CD8-positive, alpha-beta memory T cell (primary cell): ENCODE data around the gene RAB31. TPM values are rescaled to one million over a fixed set of nuclear protein-coding genes. Genes with fewer than 3 reads are reported as not detected.
"Not testable (repeated sequence)": the region's sequence is repeated elsewhere in the genome, so short reads cannot be mapped to it uniquely, and the experiment has no call there.

Source experiments
- CTCF ChIA-PET: fragments of 350-600 bp; sonication (Branson Sonifier 250); formaldehyde crosslinking; loops from one replicate; lab custom pipeline; 2021; ENCODE audit warnings: antibody characterized with exemption; lab: Charles Lee
- POLR2A ChIA-PET: fragments of 350-600 bp; sonication (Branson Sonifier 250); formaldehyde crosslinking; loops from one replicate; lab custom pipeline; 2021; ENCODE audit warnings: antibody characterized with exemption; lab: Charles Lee
- DNase-seq, 5 donors: peaks; one replicate each; pipeline versions ENCODE4 v3.0.0 to v3.0.0-alpha.2; 2020 to 2022; ENCODE audit warnings: mixed read lengths in 1 of 5
- H3K27ac ChIP-seq: one replicate; pipeline ENCODE4 v1.7.0; 2013; ENCODE audit warnings: low read depth, mild to moderate bottlenecking, low read length, moderate library complexity
- H3K27me3 ChIP-seq: 2 replicates; pipeline ENCODE4 v1.7.0; 2013; ENCODE audit warnings: low read length, mild to moderate bottlenecking; ENCODE audit not compliant: insufficient read depth, poor library complexity, severe bottlenecking
- H3K36me3 ChIP-seq: 2 replicates; pipeline ENCODE4 v1.7.0; 2013; ENCODE audit warnings: mild to moderate bottlenecking, low read length, moderate library complexity; ENCODE audit not compliant: insufficient read depth
- H3K4me1 ChIP-seq: 2 replicates; pipeline ENCODE4 v1.7.0; 2013; ENCODE audit warnings: mild to moderate bottlenecking, low read length, moderate library complexity; ENCODE audit not compliant: insufficient read depth
- H3K4me3 ChIP-seq: 2 replicates; pipeline ENCODE4 v1.7.0; 2013; ENCODE audit warnings: mild to moderate bottlenecking, low read length
- H3K9me3 ChIP-seq: 2 replicates; pipeline ENCODE4 v1.7.0; 2013; ENCODE audit warnings: mild to moderate bottlenecking, low read length
- H3K27ac Mint-ChIP-seq, 8 donors: one replicate each; pipeline ENCODE4 v1.8.0; 2020 to 2021; ENCODE audit warnings: mixed read lengths in 8 of 8, mild to moderate bottlenecking in 6 of 8, inconsistent platforms in 3 of 8, moderate library complexity in 3 of 8
- H3K27me3 Mint-ChIP-seq, 2 donors: one replicate each; pipeline ENCODE4 v1.8.0; 2020 to 2021; ENCODE audit warnings: mixed read lengths in 2 of 2, mild to moderate bottlenecking in 1 of 2, moderate library complexity in 1 of 2
- H3K36me3 Mint-ChIP-seq, 3 donors: one replicate each; pipeline ENCODE4 v1.8.0; 2020 to 2021; ENCODE audit warnings: mixed read lengths in 3 of 3, inconsistent platforms in 1 of 3, mild to moderate bottlenecking in 1 of 3
- H3K4me1 Mint-ChIP-seq, 3 donors: one replicate each; pipeline ENCODE4 v1.8.0; 2020 to 2021; ENCODE audit warnings: mixed read lengths in 3 of 3, inconsistent platforms in 1 of 3, mild to moderate bottlenecking in 1 of 3
- H3K4me3 Mint-ChIP-seq, 7 donors: one replicate each; pipeline ENCODE4 v1.8.0; 2020 to 2021; ENCODE audit warnings: mixed read lengths in 7 of 7, mild to moderate bottlenecking in 6 of 7, moderate library complexity in 4 of 7, inconsistent platforms in 2 of 7
- H3K9me3 Mint-ChIP-seq, 5 donors: one replicate each; pipeline ENCODE4 v1.8.0; 2020 to 2022; ENCODE audit warnings: mixed read lengths in 5 of 5, mild to moderate bottlenecking in 3 of 5, moderate library complexity in 2 of 5, inconsistent platforms in 1 of 5
- polyA plus RNA-seq: library from polyadenylated mRNA; unstranded; fragments of 300-500 nt; fragmentation: Illumina TruSeq; gene quantifications from one replicate; pipeline ENCODE4 v1.2.3, GENCODE V29; 2021
- total RNA-seq, 2 experiments: library from RNA; stranded (reverse); gene quantifications; one replicate each; pipeline ENCODE4 v1.2.3, GENCODE V29; 2021

The RAB31 gene
- total and polyA plus RNA-seq, 3 experiments from 2014 or later: 0.57 to 4.7 (median 1.1) TPM

GRCh38 chr18:9673296-9674251, 34.5 kb upstream of the RAB31 start:
- Histone ChIP-seq H3K4me1 (no peaks in the 10 kb centered on the region), H3K9me3 (no peaks in the 10 kb centered on the region), H3K27ac (peak overlapping the region; percentile 27), H3K36me3 (no peaks in the 10 kb centered on the region), H3K27me3 (no peaks in the 10 kb centered on the region), H3K4me3 (no peak overlapping the region)
- ChIA-PET POLR2A (no interaction called here), CTCF (interaction anchor here (0.7 to 1.3 kb wide), 3 partner anchors 13 to 79 kb away, joined by 3 to 5 read pairs (median 3); no protein-coding TSS in a partner anchor)
- Mint-ChIP-seq H3K36me3 (no peaks in the 10 kb centered on the region), H3K27ac (peak overlapping the region in 3 of 8 donors; percentile 39 to 58 (median 46)), H3K4me3 (peak overlapping the region in 2 of 7 donors; percentile 15), H3K27me3 (peaks cover 3 to 15% of the 10 kb centered on the region in 2 donors), H3K9me3 (no peaks in the 10 kb centered on the region), H3K4me1 (peaks cover 2 to 7% (median 7%) of the 10 kb centered on the region in 3 donors)
- DNase-seq: peak in 1 of 5 donors; percentile 15

DNA sequence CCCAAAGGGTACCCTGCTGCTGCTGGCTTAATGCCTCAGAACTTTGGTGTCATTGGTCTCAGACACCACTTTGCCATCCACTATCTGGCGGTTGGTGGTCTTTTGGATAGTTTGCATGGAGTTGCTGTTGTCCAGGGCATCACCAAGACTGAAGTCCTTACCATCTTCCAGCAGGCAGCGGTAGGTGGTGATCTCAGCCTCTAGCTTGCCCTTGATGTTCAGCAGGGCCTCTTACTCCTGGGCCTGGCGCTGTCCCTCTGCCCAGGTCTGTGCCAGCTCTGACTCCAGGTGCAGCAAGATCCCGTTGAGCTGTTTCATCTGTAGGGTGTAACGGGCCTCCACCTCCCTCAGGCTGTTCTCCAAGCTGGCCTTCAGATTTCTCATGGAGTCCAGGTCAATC, 29.9 kb upstream of the RAB31 start:
- DNase-seq, H3K4me3 ChIP-seq, H3K9me3 Mint-ChIP-seq, H3K36me3 ChIP-seq, H3K36me3 Mint-ChIP-seq, H3K27ac ChIP-seq, H3K27me3 ChIP-seq, H3K9me3 ChIP-seq, CTCF ChIA-PET, H3K4me1 Mint-ChIP-seq, POLR2A ChIA-PET, H3K4me3 Mint-ChIP-seq, H3K4me1 ChIP-seq, H3K27ac Mint-ChIP-seq: not testable (repeated sequence)
- H3K27me3 Mint-ChIP-seq: peaks cover 7 to 34% of the 10 kb centered on the region in 2 donors

DNA sequence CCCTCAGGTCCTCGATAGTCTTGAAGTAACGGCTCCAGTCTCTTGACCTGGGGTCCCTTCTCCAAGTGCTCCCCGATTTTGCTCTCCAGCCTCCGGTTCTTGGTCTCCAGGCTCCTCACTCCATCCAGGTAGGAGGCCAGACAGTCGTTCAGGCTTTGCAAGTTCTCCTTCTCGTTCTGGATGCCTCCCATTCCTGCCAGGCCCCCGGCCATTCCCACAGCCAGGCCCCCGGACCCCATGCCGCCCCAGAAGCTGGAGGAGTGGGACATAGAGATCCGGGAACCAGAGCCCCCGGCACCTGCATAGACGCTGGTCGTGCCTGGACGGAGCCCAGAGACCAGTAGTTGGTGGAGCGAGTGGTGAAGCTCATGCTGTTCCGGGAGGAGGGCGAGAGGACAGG, 29.0 kb upstream of the RAB31 start:
- POLR2A ChIA-PET: no interaction called here
- no peaks in the 10 kb centered on the region for H3K4me1 ChIP-seq
- Mint-ChIP-seq H3K9me3 (no peaks in the 10 kb centered on the region), H3K4me3 (no peak overlapping the region), H3K27me3 (peaks cover 9 to 43% of the 10 kb centered on the region in 2 donors), H3K36me3 (no peaks in the 10 kb centered on the region), H3K27ac (no peak overlapping the region), H3K4me1 (no peaks in the 10 kb centered on the region)
- H3K27ac ChIP-seq: no peak overlapping the region
- no peaks in the 10 kb centered on the region for H3K9me3 ChIP-seq
- H3K4me3 ChIP-seq: no peak overlapping the region
- CTCF ChIA-PET: no interaction called here
- no peaks in the 10 kb centered on the region for H3K27me3 ChIP-seq
- DNase-seq: no peak
- no peaks in the 10 kb centered on the region for H3K36me3 ChIP-seq

DNA sequence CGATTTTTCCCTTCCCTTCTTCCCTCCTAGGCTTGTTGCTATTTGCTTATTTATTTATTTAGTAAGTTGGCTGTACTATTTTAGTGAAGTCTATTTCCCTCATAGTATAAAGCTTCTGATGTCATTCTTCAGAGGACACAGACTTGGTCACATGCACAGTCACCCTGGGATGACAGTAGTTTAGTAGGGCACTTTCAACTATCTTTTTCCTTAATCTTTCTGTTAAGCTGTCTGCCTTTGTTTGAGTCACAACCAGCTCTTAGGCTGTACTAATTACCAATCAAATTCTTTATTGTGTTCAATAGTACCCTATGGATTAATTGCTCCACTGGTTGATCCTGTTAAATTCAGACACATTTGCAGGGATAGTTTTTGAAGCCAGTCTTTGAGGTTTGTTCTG, 26.9 kb upstream of the RAB31 start:
- peaks cover 0 to 3% (median 0%) of the 10 kb centered on the region in 3 donors for H3K4me1 Mint-ChIP-seq
- CTCF ChIA-PET: no interaction called here
- no peak overlapping the region for H3K27ac ChIP-seq
- H3K27me3 ChIP-seq: no peaks in the 10 kb centered on the region
- POLR2A ChIA-PET: no interaction called here
- H3K4me3 Mint-ChIP-seq: no peak overlapping the region
- no peaks in the 10 kb centered on the region for H3K9me3 Mint-ChIP-seq
- no peaks in the 10 kb centered on the region for H3K4me1 ChIP-seq
- no peaks in the 10 kb centered on the region for H3K36me3 ChIP-seq
- no peak for DNase-seq
- no peak overlapping the region for H3K4me3 ChIP-seq
- no peak overlapping the region for H3K27ac Mint-ChIP-seq
- H3K27me3 Mint-ChIP-seq: peaks cover 9 to 39% of the 10 kb centered on the region in 2 donors
- H3K36me3 Mint-ChIP-seq: peaks cover 0 to 1% (median 0%) of the 10 kb centered on the region in 3 donors
- H3K9me3 ChIP-seq: no peaks in the 10 kb centered on the region

DNA sequence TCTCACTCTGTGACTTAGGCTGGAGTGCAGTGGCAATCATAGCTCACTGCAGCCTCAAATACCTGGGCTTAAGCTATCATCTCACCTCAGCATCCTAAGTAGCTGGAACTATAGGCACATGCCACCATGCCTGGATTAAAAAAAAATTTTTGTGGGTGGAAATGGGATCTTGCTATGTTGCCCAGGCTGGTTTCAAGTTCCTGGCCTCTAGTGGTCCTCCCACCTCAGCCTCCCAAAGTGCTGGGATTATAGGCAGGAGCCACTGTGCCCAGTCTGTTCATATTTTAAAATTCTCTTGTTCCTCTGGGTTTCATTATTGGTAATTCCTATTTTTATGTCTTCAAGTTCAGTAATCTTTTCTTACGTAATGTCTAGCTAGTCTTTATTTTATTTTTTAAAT, 25.5 kb upstream of the RAB31 start:
- no peak overlapping the region for H3K4me3 ChIP-seq
- H3K9me3 ChIP-seq: no peaks in the 10 kb centered on the region
- Mint-ChIP-seq H3K4me3 (no peak overlapping the region), H3K9me3 (no peaks in the 10 kb centered on the region), H3K36me3 (peaks cover 0 to 1% (median 0%) of the 10 kb centered on the region in 3 donors), H3K27me3 (peaks cover 9 to 37% of the 10 kb centered on the region in 2 donors), H3K4me1 (peaks cover 0 to 3% (median 0%) of the 10 kb centered on the region in 3 donors), H3K27ac (no peak overlapping the region)
- no peaks in the 10 kb centered on the region for H3K36me3 ChIP-seq
- DNase-seq: no peak
- H3K4me1 ChIP-seq: no peaks in the 10 kb centered on the region
- no peak overlapping the region for H3K27ac ChIP-seq
- CTCF ChIA-PET: no interaction called here
- POLR2A ChIA-PET: no interaction called here
- H3K27me3 ChIP-seq: no peaks in the 10 kb centered on the region

GRCh38 chr18:9683418-9684396, 24.4 kb upstream of the RAB31 start:
- CTCF ChIA-PET: no interaction called here
- no peaks in the 10 kb centered on the region for H3K27me3 ChIP-seq
- H3K27me3 Mint-ChIP-seq: peaks cover 9 to 41% of the 10 kb centered on the region in 2 donors

GRCh38 chr18:9684881-9685614, 23.1 kb upstream of the RAB31 start:
- DNase-seq: no peak
- Mint-ChIP-seq H3K4me3 (no peak overlapping the region), H3K27me3 (peaks cover 7 to 41% of the 10 kb centered on the region in 2 donors), H3K4me1 (peaks cover 0 to 3% (median 0%) of the 10 kb centered on the region in 3 donors), H3K36me3 (peaks cover 0 to 1% (median 0%) of the 10 kb centered on the region in 3 donors), H3K27ac (no peak overlapping the region), H3K9me3 (peaks cover 0 to 2% (median 0%) of the 10 kb centered on the region in 5 donors)
- ChIA-PET POLR2A (no interaction called here), CTCF (no interaction called here)
- no peaks in the 10 kb centered on the region for H3K27me3 ChIP-seq
- H3K27ac ChIP-seq: peak overlapping the region; percentile 72
- H3K36me3 ChIP-seq: no peaks in the 10 kb centered on the region
- H3K4me1 ChIP-seq: no peaks in the 10 kb centered on the region
- no peak overlapping the region for H3K4me3 ChIP-seq
- H3K9me3 ChIP-seq: no peaks in the 10 kb centered on the region

More at GRCh38 chr18:9683418-9684396, 24.4 kb upstream of the RAB31 start:
- H3K36me3 Mint-ChIP-seq: peaks cover 0 to 1% (median 0%) of the 10 kb centered on the region in 3 donors
- Histone ChIP-seq H3K4me3 (no peak overlapping the region), H3K27ac (no peak overlapping the region), H3K9me3 (no peaks in the 10 kb centered on the region), H3K4me1 (no peaks in the 10 kb centered on the region), H3K36me3 (no peaks in the 10 kb centered on the region)
- H3K9me3 Mint-ChIP-seq: no peaks in the 10 kb centered on the region
- POLR2A ChIA-PET: no interaction called here
- H3K27ac Mint-ChIP-seq: no peak overlapping the region
- peaks cover 0 to 3% (median 0%) of the 10 kb centered on the region in 3 donors for H3K4me1 Mint-ChIP-seq
- H3K4me3 Mint-ChIP-seq: no peak overlapping the region
- DNase-seq: no peak
